GM18526 (cell line): ENCODE measurements around the gene PRKCB.

ENCODE experiments used
- POLR2A ChIP-seq: IDR thresholded peaks from 3 replicates; pipeline ENCODE4 v1.6.1; 2011; ENCODE audit not compliant: insufficient read length; ENCODE audit errors: extremely low read depth

PRKCB gene

DNA sequence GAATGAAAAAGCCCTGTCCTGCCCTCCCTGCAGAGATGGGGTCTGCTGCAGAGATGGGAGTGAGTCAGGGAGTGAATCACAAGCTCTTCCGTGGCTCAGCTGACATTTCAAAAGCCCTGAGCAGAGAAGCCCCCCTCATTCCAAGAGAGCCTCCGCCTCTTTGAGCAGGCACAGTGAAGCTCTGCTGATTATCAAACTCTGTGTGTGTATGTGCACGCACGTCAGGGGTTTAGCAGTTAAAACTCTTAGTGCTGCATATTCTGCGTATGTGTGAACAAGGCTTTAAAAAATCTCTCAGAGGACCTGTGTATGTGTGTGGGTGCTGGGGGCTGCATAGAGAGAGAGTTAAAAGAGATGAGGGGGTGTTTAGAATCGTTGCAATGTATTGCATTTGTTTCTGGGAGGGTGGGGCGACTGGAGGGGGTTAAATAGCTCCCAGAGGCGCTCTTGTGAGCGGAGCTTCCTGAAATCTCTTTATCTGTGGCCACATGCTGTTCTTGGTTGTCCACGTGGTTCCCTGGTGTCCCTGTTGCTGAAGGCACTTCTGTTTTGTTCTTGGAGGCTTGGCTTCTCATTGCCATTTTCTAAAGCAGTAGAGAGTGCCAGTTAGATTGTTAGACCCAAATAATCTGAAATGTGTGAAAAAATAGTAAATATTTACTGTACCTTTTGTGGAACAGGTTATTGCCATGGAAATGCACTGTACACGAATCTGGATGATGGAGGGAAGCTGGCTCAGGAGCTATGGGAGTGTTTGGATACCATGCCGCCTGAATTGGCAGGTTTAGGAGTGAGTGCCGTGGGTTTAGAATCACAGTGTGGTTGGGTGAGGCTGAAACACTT is 116.6 kb downstream of the PRKCB start:
- no peak for TF ChIP-seq POLR2A

DNA sequence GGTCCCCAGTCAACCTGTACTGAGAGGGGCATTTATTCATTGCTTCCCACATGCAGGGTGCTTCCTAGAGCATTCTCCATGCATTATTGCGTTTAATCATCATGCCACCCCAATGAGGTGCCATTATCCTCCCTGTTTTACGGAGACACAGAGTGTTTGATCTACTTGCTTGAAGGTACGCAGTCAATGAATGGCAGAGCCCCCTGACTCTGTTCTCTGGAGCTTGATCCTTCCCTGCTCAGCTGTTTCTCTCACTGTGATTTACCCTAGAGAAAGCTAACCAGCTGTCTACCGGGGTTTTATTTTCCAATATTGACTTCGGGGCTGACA is 117.2 kb downstream of the PRKCB start:
- no peak for TF ChIP-seq POLR2A

DNA sequence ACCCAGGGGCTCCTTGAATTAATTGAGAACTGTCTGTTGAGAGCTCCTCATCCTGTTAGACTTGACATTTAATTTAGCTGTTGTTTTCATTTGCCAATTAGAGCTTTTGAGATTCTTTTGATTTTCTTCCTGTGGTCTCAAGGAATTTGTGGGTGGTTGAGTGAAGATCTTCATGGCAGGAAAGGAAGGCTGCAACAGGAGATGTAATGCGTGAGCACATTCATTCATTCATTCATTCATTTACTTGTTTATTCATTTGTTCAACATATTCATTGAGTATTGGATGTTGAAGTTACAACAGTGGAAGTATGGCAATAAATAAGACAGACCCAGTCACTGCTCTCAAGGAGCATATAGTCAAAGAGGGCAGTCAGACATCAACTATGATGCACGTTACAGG is 117.7 kb downstream of the PRKCB start:
- no peak for TF ChIP-seq POLR2A

DNA sequence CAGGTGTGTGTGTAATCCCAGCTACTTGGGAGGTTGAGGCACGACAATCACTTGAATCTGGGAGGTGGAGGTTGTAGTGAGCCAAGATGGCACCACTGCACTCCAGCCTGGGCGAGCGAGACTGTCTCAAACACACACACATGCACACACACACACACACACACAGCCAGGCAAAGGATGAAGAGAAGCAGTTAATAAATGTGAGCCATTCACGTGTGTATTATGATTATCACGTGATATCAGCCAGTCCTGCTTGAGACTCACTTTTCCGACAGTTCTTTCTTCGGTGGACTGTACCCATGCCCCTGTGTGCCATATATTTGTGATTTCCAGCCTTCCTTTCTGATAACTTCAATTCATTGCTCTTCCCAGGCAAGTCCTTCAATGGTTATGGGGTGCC is 119.3 kb downstream of the PRKCB start:
- no peak for TF ChIP-seq POLR2A

DNA sequence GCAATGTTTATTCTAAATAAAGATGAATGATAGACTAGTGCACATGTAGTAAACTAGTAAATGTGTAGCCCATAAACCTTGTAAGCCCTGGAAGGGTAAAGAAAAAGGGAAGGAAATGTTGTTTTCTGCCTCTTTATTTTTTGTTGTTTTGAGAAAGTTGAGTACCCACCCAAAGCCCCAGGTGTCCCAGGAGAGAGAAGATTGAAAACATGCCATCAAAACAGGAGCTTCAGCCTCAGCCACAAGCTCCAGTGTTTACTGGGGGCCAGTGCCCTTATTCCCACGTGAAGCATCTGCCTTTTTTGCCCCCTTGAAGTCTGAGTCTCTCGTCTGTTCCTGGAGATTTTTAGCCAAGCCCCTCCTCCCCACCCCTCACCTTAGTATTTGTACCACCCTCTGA is 121.5 kb downstream of the PRKCB start:
- TF ChIP-seq POLR2A = no peak

DNA sequence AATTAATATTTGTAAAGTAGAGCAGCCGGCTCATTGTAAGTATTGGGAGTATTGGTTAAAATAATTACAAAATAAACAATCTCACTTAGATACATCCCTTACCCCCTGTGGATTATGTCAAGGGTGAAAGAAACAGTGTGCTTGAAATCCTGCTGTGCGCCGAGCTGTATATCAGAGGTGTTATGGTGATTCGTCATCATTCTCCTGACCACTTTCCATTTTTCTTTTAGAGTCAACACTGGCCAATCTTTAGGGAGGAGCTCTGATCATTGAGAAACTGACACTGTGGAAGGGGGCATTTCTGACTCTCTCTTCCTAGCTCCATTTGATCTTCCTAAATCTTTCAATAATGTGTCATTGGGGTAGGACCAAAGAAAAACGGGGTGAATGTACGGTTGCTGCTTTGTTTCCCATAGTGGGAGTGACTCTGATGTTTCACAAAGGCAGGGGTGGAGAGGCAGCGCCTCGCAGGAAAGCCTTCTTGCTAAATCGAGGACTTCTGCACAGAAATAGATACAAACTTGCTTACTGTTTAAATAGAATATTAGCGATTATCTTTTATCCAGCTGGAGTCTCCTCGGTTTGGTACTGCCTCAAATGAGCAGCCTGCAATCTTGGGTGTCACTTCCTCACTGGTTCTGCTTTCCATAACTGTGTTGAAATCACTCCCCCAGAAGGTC is 123.4 kb downstream of the PRKCB start:
- no peak for TF ChIP-seq POLR2A

DNA sequence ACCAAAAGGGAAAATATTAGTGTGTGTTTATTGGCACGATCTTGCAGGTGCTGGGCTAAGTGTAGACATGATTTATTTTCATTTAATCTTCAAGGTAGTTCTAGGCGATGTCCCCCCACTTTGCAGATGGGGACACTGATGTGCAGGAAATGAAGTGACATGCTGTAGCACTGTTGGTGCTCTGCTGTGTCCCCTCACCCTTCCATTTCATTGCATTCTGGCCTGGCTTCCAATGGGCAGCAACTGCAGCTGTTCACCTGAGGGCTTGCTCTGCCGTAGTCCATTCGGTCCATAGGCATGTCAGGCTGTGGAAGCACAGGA is 123.9 kb downstream of the PRKCB start:
- TF ChIP-seq POLR2A = no peak

DNA sequence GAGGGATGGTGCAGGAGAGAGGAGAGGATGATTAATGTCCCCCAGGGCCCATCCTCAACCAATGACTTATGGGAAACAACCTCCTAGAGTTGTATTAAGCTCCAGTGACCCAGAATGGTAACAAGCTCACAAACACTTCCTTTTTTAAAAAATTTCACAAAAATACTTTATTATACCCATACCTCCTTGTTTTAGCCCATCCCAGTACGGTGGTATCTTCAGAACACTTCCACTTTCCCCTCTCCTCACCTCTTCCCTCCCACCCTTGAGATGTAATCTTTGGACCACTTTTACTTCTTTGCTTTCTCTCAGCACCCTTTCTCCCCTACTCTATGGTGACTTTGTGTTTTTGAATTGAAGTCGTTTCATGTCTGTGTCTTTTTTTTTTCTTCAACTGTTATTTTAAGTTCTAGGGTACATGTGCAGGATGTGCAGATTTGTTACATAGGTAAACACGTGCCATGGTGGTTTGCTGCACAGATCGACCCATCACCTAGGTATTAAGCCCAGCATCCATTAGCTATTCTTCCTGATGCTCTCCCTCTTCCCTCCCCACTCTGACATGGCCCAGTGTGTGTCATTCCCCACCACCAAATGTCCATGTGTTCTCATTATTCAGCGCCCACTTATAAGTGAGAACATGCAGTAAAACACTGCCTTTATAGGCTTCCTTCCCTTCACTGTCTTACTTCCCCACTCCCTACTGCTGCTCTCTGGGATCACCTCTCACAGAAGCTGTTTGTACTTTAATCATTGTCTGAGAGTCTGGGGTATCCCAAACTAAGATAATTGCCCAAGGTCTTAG is 124.5 kb downstream of the PRKCB start:
- no peak for TF ChIP-seq POLR2A

DNA sequence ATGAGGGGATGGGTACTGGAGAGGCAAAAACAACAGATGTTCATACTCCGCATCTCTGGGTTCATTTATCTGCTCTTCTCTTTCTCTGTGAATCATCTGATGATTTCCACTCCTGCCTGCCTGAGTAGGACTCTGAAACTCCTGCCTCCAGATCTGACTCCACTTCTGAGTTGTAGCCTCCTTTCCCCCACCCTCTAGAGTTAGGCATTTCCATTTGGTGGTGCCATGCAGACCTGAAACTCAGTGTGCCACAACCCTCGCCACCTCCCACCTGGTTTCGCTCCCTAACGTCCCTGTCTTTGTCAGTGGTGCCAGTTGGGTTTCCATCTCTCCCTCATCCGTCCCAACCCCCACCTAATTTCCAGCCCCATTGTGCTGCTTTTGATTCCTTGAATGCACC is 126.2 kb downstream of the PRKCB start:
- no peak for TF ChIP-seq POLR2A

DNA sequence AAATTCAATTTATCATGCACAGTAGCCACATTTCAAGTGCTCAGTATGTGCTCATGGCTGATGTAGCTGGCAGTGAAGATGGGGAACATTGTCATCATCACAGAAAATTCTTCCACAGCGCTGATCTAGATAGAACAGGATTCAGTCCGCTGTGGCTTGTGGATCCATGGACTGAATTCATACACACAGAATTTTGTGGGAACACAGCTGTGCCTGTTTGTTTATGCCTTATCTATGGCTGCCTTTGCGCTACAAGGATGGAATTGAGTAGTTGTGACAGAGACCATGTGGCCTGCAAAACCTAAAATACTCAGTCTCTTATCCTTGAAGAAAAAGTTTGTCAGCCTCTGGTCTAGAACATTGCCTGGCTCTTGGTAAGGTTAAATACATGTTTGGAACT is 128.4 kb downstream of the PRKCB start:
- no peak for TF ChIP-seq POLR2A

DNA sequence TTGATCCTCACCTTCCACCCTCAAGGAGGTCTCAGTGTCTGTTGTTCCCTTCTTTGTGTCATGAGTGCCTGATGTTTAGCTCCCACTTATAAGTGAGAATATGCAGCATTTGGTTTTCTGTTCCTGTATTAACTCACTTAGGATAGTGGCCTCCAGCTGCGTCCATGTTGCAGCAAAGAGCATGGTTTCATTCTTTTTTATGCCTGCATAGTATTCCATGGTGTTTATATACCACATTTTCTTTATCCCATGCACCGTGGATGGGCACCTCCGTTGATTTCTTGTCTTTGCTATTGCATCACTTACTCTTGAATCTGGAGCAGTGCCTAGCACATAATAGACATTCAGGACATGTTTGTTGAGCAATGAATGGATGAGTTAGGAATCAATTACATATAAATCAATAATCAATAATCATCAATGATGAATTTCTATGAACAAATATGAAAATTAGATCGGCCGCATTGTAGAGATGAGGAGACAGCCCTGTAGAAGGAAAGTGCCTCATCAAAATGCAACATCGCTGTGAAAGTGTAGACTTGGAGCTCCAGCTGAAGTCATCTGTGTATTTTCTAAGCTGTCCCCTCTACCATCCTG is 129.5 kb downstream of the PRKCB start:
- TF ChIP-seq POLR2A = no peak

DNA sequence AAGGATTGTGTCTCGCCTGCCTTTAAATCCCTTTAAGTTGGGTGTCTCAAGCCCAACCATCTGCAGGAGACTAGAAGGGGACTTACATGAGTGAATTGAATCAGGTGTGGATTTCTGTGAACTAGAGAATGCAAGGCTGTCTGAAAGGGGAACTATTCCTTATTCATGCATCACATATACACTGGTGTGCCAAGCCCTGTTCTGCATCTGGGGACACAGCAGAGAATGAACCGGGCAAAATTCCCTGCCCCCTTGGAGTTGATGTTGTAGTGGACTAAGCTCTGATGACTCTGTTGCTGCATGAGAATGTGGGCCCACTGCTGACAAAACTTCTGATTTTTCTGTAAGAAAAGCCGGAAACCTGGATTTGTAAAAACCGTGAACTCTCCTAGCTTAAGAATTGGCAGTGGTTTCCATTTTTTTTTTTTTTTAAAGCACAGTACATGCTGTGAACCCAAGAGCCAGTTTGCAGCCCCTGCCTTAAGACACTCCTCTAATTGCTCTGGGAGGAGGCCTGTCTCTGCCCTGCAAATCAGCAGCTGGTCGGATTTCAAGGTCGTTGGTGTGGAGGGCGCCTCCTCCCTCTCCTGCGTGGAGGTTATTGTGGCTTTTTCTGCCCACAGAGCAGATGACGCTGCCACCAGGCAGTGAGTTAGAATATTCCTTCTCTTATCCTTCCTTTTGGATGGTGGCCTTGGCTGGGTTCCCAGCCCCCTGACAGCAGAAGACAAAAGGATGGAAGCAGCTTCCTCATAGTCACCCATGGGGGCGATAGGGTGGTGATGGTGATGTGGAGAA is 131.0 kb downstream of the PRKCB start:
- no peak for TF ChIP-seq POLR2A

DNA sequence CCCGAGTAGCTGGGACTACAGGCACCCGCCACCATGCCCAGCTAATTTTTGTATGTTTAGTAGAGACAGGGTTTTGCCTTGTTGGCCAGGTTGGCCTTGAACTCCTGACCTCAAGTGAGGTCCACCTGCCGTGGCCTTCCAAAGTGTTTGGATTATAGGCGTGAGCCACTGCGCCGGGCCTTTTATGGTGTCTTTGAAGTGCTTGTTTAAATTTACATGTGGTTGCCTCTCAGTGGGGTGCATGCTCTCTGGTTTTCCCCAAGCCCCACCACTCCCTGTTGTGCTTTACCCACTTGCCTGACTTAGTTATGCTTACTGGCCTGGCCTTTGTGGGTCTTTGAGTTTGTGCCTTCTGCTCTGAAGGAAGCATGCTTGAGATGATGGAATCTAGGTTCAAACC is 132.0 kb downstream of the PRKCB start:
- TF ChIP-seq POLR2A = no peak

DNA sequence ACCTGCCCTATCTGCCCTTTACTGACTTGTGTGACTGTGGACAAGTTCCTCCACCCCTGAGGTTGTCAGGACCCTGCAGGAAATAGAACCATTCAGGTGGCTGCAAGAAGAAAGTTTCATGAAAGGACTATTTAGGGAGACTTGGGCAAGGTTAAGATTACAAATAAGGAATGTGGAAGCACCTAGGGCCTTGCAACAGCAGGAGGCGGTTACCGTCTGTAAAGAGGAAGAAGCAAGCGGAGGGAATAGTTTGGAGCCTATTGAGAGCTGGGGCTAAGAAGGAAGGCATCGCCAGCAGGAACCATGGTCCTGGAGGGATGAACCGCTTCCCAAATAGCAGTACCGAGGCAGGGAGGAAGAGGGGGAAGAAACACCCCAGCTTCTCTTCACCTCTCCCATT is 132.4 kb downstream of the PRKCB start:
- TF ChIP-seq POLR2A = no peak
